HTERT RPE-1 (cell line): ENCODE data around the gene CYCS.
"Not testable (repeated sequence)": the region's sequence is repeated elsewhere in the genome, so short reads cannot be mapped to it uniquely, and the experiment has no call there.

ENCODE experiments used
- in situ Hi-C: fragments of 300-500 bp; cut with MboI; formaldehyde crosslinking; loops from 4 replicates; pipeline ENCODE4 v1.14.3; 2020; ENCODE audit warnings: low sequenced_read_pairs

Gene CYCS

GRCh38 chr7:25119102-25119501 lies 6.0 kb downstream of the CYCS start:
- in situ Hi-C loops = no loop called here

- in situ Hi-C loops = no loop called here
Observed at GRCh38 chr7:25118048-25118753, 6.9 kb downstream of the CYCS start.

- in situ Hi-C loops = no loop called here
Observed at GRCh38 chr7:25117226-25118047, 7.6 kb downstream of the CYCS start.

- in situ Hi-C loops = no loop called here
Observed at GRCh38 chr7:25116621-25117020, 8.4 kb downstream of the CYCS start.

GRCh38 chr7:25110514-25110913 lies 14.5 kb downstream of the CYCS start:
- in situ Hi-C loops = not testable (repeated sequence)

- in situ Hi-C loops = no loop called here
Observed at GRCh38 chr7:25109276-25109675, 15.8 kb downstream of the CYCS start.

GRCh38 chr7:25105911-25106310 lies 19.1 kb downstream of the CYCS start:
- in situ Hi-C loops = no loop called here

GRCh38 chr7:25103773-25104172 lies 21.3 kb downstream of the CYCS start:
- in situ Hi-C loops = no loop called here

- in situ Hi-C loops = no loop called here
Observed at GRCh38 chr7:25101817-25102216, 23.2 kb downstream of the CYCS start.

- in situ Hi-C loops = no loop called here
Observed at GRCh38 chr7:25098096-25099046, 26.7 kb downstream of the CYCS start.

- in situ Hi-C loops = no loop called here
Observed at GRCh38 chr7:25095516-25096345, 29.3 kb downstream of the CYCS start.

- in situ Hi-C loops = no loop called here
Observed at GRCh38 chr7:25093268-25093826, 31.7 kb downstream of the CYCS start.

GRCh38 chr7:25091779-25092178 lies 33.3 kb downstream of the CYCS start:
- in situ Hi-C loops = no loop called here

- in situ Hi-C loops = no loop called here
Observed at GRCh38 chr7:25091176-25091575, 33.9 kb downstream of the CYCS start.

- in situ Hi-C loops = no loop called here
Observed at GRCh38 chr7:25090374-25090773, 34.7 kb downstream of the CYCS start.

GRCh38 chr7:25087855-25088254 lies 37.2 kb downstream of the CYCS start:
- in situ Hi-C loops = no loop called here

- in situ Hi-C loops = no loop called here
Observed at GRCh38 chr7:25084821-25085220, 40.2 kb downstream of the CYCS start.

- in situ Hi-C loops = no loop called here
Observed at GRCh38 chr7:25083201-25083600, 41.9 kb downstream of the CYCS start.

- in situ Hi-C loops = not testable (repeated sequence)
Observed at GRCh38 chr7:25082041-25082440, 43.0 kb downstream of the CYCS start.

- in situ Hi-C loops = no loop called here
Observed at GRCh38 chr7:25077096-25077495, 48.0 kb downstream of the CYCS start.
